HG02588 (cell line): ENCODE results near the gene ZNF3.

Source experiments
- ATAC-seq: cut with Tn5 transposase; IDR thresholded peaks from one replicate; pipeline ENCODE4 v1.9.1; 2021; ENCODE audit warnings: mild to moderate bottlenecking, moderate library complexity; ENCODE audit not compliant: unreplicated experiment

ZNF3 gene

GRCh38 chr7:100109521-100110163 is 28.1 kb upstream of the ZNF3 start:
- no peak for ATAC-seq

- no peak for ATAC-seq
Measured at GRCh38 chr7:100107890-100108289, 26.4 kb upstream of the ZNF3 start.

GRCh38 chr7:100107125-100107737 is 25.7 kb upstream of the ZNF3 start:
- ATAC-seq: no peak

- no peak for ATAC-seq
Measured at GRCh38 chr7:100106633-100107032, 25.1 kb upstream of the ZNF3 start.

- ATAC-seq: no peak
Measured at GRCh38 chr7:100105534-100105933, 24.0 kb upstream of the ZNF3 start.

- ATAC-seq: no peak
Measured at GRCh38 chr7:100102950-100103840, 21.7 kb upstream of the ZNF3 start.

GRCh38 chr7:100101016-100101862 is 19.7 kb upstream of the ZNF3 start, which contains the start of the genes AP4M1 and MCM7:
TSS of gene AP4M1 (plus strand) at chr7:100101643. CDS start at chr7:100101715, 72 bp downstream.
TSS of gene MCM7 (minus strand) at chr7:100101397. CDS start at chr7:100101294, 103 bp downstream.
- peak; percentile 77 for ATAC-seq

- ATAC-seq: peak; percentile 57
Measured at GRCh38 chr7:100100420-100101015, 19.0 kb upstream of the ZNF3 start.

- no peak for ATAC-seq
Measured at GRCh38 chr7:100099452-100099851, 17.9 kb upstream of the ZNF3 start.

GRCh38 chr7:100098913-100099312 is 17.4 kb upstream of the ZNF3 start:
- ATAC-seq: no peak

- no peak for ATAC-seq
Measured at GRCh38 chr7:100095704-100096103, 14.2 kb upstream of the ZNF3 start.

- ATAC-seq: no peak
Measured at GRCh38 chr7:100095289-100095688, 13.8 kb upstream of the ZNF3 start.

- no peak for ATAC-seq
Measured at GRCh38 chr7:100093925-100094486, 12.5 kb upstream of the ZNF3 start.

GRCh38 chr7:100093498-100093897 is 12.0 kb upstream of the ZNF3 start:
- ATAC-seq: no peak

GRCh38 chr7:100093054-100093453 is 11.5 kb upstream of the ZNF3 start:
- ATAC-seq: no peak

GRCh38 chr7:100091411-100092181 is 10.1 kb upstream of the ZNF3 start:
- ATAC-seq: no peak

GRCh38 chr7:100090527-100091410 is 9.2 kb upstream of the ZNF3 start:
- no peak for ATAC-seq
